Femur (tissue), 1 donor: ENCODE measurements around the gene INSC.

Experiments used
- DNase-seq: peaks from one replicate; pipeline ENCODE4 v3.0.0-alpha.2; 2017

Gene INSC

GRCh38 chr11:15190611-15191010 is 75.9 kb downstream of the INSC start:
- no peak for DNase-seq

GRCh38 chr11:15192005-15192556 is 77.4 kb downstream of the INSC start:
- no peak for DNase-seq

- no peak for DNase-seq
These were observed 80.1 kb downstream of the INSC start for GRCh38 chr11:15194671-15195415.

- DNase-seq: no peak
These were observed 80.9 kb downstream of the INSC start for GRCh38 chr11:15195454-15196200.

- no peak for DNase-seq
These were observed 82.0 kb downstream of the INSC start for GRCh38 chr11:15196704-15197103.

- DNase-seq: peak; percentile 59
These were observed 83.0 kb downstream of the INSC start for GRCh38 chr11:15197696-15198095.

- no peak for DNase-seq
These were observed 83.6 kb downstream of the INSC start for GRCh38 chr11:15198284-15198683.

GRCh38 chr11:15199693-15200092 is 85.0 kb downstream of the INSC start:
- DNase-seq: no peak

- DNase-seq: no peak
These were observed 86.0 kb downstream of the INSC start for GRCh38 chr11:15200696-15201095.

- no peak for DNase-seq
These were observed 86.9 kb downstream of the INSC start for GRCh38 chr11:15201586-15201985.

- no peak for DNase-seq
These were observed 87.9 kb downstream of the INSC start for GRCh38 chr11:15202626-15203025.

GRCh38 chr11:15204711-15205110 is 90.0 kb downstream of the INSC start:
- DNase-seq: no peak

- no peak for DNase-seq
These were observed 92.1 kb downstream of the INSC start for GRCh38 chr11:15206791-15207190.

GRCh38 chr11:15208378-15209222 is 93.9 kb downstream of the INSC start:
- DNase-seq: peak; percentile 87

GRCh38 chr11:15212876-15213275 is 98.2 kb downstream of the INSC start:
- no peak for DNase-seq

GRCh38 chr11:15213471-15214231 is 98.9 kb downstream of the INSC start:
- DNase-seq: no peak

- no peak for DNase-seq
These were observed 100.3 kb downstream of the INSC start for GRCh38 chr11:15215005-15215404.

GRCh38 chr11:15216678-15217077 is 102.0 kb downstream of the INSC start:
- no peak for DNase-seq

GRCh38 chr11:15217416-15217815 is 102.7 kb downstream of the INSC start:
- DNase-seq: no peak

- no peak for DNase-seq
These were observed 108.1 kb downstream of the INSC start for GRCh38 chr11:15222777-15223176.

GRCh38 chr11:15223318-15223717 is 108.6 kb downstream of the INSC start:
- DNase-seq: no peak

GRCh38 chr11:15224466-15224865 is 109.7 kb downstream of the INSC start:
- DNase-seq: no peak
